HG03280 (cell line): ENCODE results near the gene VAMP7.
"Not testable (repeated sequence)": the region's sequence is repeated elsewhere in the genome, so short reads cannot be mapped to it uniquely, and the experiment has no call there.

Experiments used
- ATAC-seq: cut with Tn5 transposase; IDR thresholded peaks from one replicate; pipeline ENCODE4 v1.9.1; 2021; ENCODE audit warnings: mild to moderate bottlenecking, moderate library complexity; ENCODE audit not compliant: unreplicated experiment

Gene VAMP7

DNA sequence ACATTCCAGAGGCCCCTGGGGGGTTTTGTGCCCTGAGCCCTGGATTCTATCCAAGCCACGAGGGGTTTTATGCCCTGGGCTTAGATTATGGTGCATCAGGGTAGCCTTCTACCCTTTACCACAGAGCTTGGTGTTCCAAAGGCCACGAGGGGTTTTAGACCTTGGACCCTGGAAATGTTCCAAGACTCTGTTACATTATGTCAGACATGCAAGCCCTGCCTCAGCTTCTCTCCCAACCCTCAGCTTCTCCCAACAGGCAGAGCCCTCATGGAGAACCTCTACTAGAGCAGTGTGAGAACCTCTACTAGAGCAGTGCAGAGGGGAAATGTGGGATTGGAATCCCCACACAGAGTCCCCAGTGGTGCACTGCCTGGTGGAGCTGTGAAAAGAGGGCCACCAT, 105.8 kb downstream of the VAMP7 start:
- not testable (repeated sequence) for ATAC-seq

DNA sequence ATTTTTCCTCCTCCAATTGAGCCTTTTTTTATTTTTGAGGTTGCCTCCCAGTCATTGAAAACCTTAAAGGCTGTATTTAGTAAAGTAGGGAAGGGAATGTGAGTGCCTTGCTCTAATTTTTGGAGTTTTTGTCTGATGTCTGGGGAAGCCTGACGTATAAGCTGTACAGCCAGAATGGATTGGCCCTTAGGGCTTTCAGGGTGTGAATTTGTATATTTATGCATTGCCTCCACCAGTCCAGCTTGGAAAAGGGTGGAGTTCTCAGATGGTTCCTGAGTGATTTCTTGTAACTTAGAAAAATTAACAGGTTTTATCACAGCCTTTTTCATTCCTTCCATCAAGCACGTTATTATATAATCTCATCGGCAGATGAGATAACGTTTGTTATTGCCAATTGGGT, 107.7 kb downstream of the VAMP7 start:
- no peak for ATAC-seq
